A549 (cell line): ENCODE results near the gene NUCB1.
"Not testable (repeated sequence)": the region's sequence is repeated elsewhere in the genome, so short reads cannot be mapped to it uniquely, and the experiment has no call there.

Source experiments
- FOSL2 ChIP-seq, 2 experiments: fragments of 450-650 bp in 1 of 2; fragments of >200 bp in 1 of 2; sonication (Bioruptor Twin) in 1 of 2; formaldehyde crosslinking; IDR thresholded peaks; 2 replicates each; pipeline versions ENCODE4 v1.5.0 to v1.6.1; 2016 to 2020; ENCODE audit warnings: mild to moderate bottlenecking in 1 of 2, moderate library complexity in 1 of 2
- JUN ChIP-seq, 2 experiments: fragments of >200 bp; sonication (Bioruptor Twin); formaldehyde crosslinking; IDR thresholded peaks; 2 replicates in 1 of 2; 3 replicates in 1 of 2; pipeline ENCODE4 v1.6.1; 2016 to 2017
- MYC ChIP-seq: IDR thresholded peaks from 2 replicates; pipeline ENCODE4 v1.6.1; 2012; ENCODE audit warnings: mild to moderate bottlenecking, inconsistent platforms, low read length, improper control_type of control experiment, borderline replicate concordance
- POLR2A ChIP-seq: IDR thresholded peaks from 2 replicates; pipeline ENCODE4 v1.6.1; 2012; ENCODE audit warnings: mild to moderate bottlenecking, low read length
- RCOR1 ChIP-seq: fragments of 150-350 bp; IDR thresholded peaks from 2 replicates; pipeline ENCODE4 v1.6.1; 2014; ENCODE audit warnings: antibody characterized with exemption, low read length, low read depth
- SMC3 ChIP-seq: fragments of >200 bp; sonication (Bioruptor Twin); formaldehyde crosslinking; IDR thresholded peaks from 3 replicates; pipeline ENCODE4 v1.6.1; 2018; ENCODE audit warnings: inconsistent platforms
- TFCP2L1 ChIP-seq: fragments of 250-450 bp; sonication (Bioruptor Pico); IDR thresholded peaks from 2 replicates; pipeline ENCODE4 v1.5.0; 2021; ENCODE audit warnings: mild to moderate bottlenecking
- TF ChIP-seq, protein P1 (sequence below): fragments of 200-600 bp; sonication (generic); IDR thresholded peaks from 2 replicates; pipeline ENCODE4 v1.6.1; 2016; ENCODE audit warnings: antibody characterized with exemption, mild to moderate bottlenecking, moderate library complexity
- TF ChIP-seq, protein P2 (sequence below): fragments of 450-650 bp; IDR thresholded peaks from 2 replicates; pipeline ENCODE4 v1.6.1; 2014; ENCODE audit warnings: antibody characterized with exemption
- TF ChIP-seq, protein P3 (sequence below): fragments of >200 bp; sonication (Bioruptor Twin); formaldehyde crosslinking; IDR thresholded peaks from 3 replicates; pipeline ENCODE4 v1.5.1; 2016
- TF ChIP-seq, protein P4 (sequence below): IDR thresholded peaks from 2 replicates; pipeline ENCODE4 v1.6.1; 2012; ENCODE audit warnings: low read depth, borderline replicate concordance
- TF ChIP-seq, protein P5 (sequence below): fragments of 150-350 bp; IDR thresholded peaks from 2 replicates; pipeline ENCODE4 v1.6.1; 2014; ENCODE audit warnings: low read depth, mild to moderate bottlenecking, low read length

DNA sequence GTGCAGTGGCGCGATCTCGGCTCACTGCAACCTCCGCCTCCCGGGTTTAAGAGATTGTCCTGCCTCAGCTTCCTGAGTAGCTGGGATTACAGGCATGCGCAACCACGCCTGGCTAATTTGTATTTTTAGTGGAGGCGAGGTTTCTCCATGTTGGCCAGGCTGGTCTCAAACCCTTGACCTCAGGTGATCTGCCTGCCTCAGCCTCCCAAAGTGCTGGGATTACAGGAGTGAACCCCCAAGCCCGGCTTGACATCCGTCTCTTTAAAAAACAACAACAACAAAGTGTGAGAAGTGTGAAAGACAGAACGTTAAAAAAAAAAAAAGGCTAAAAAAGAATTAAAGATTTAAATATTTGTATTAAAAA, 744 bp upstream of the NUCB1 start:
- TF ChIP-seq, protein P1, sequence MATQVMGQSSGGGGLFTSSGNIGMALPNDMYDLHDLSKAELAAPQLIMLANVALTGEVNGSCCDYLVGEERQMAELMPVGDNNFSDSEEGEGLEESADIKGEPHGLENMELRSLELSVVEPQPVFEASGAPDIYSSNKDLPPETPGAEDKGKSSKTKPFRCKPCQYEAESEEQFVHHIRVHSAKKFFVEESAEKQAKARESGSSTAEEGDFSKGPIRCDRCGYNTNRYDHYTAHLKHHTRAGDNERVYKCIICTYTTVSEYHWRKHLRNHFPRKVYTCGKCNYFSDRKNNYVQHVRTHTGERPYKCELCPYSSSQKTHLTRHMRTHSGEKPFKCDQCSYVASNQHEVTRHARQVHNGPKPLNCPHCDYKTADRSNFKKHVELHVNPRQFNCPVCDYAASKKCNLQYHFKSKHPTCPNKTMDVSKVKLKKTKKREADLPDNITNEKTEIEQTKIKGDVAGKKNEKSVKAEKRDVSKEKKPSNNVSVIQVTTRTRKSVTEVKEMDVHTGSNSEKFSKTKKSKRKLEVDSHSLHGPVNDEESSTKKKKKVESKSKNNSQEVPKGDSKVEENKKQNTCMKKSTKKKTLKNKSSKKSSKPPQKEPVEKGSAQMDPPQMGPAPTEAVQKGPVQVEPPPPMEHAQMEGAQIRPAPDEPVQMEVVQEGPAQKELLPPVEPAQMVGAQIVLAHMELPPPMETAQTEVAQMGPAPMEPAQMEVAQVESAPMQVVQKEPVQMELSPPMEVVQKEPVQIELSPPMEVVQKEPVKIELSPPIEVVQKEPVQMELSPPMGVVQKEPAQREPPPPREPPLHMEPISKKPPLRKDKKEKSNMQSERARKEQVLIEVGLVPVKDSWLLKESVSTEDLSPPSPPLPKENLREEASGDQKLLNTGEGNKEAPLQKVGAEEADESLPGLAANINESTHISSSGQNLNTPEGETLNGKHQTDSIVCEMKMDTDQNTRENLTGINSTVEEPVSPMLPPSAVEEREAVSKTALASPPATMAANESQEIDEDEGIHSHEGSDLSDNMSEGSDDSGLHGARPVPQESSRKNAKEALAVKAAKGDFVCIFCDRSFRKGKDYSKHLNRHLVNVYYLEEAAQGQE = not testable (repeated sequence)
- TF ChIP-seq, protein P2, sequence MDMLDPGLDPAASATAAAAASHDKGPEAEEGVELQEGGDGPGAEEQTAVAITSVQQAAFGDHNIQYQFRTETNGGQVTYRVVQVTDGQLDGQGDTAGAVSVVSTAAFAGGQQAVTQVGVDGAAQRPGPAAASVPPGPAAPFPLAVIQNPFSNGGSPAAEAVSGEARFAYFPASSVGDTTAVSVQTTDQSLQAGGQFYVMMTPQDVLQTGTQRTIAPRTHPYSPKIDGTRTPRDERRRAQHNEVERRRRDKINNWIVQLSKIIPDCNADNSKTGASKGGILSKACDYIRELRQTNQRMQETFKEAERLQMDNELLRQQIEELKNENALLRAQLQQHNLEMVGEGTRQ = not testable (repeated sequence)
- TF ChIP-seq RCOR1; SMC3; POLR2A; FOSL2 (IDR thresholded peaks at IDR 0.05); FOSL2 (CRISPR knock-in tag; IDR thresholded peaks at IDR 0.05); MYC; TFCP2L1 (CRISPR knock-in tag); JUN (IDR thresholded peaks at IDR 0.05): not testable (repeated sequence)
- TF ChIP-seq, protein P3, sequence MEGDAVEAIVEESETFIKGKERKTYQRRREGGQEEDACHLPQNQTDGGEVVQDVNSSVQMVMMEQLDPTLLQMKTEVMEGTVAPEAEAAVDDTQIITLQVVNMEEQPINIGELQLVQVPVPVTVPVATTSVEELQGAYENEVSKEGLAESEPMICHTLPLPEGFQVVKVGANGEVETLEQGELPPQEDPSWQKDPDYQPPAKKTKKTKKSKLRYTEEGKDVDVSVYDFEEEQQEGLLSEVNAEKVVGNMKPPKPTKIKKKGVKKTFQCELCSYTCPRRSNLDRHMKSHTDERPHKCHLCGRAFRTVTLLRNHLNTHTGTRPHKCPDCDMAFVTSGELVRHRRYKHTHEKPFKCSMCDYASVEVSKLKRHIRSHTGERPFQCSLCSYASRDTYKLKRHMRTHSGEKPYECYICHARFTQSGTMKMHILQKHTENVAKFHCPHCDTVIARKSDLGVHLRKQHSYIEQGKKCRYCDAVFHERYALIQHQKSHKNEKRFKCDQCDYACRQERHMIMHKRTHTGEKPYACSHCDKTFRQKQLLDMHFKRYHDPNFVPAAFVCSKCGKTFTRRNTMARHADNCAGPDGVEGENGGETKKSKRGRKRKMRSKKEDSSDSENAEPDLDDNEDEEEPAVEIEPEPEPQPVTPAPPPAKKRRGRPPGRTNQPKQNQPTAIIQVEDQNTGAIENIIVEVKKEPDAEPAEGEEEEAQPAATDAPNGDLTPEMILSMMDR = not testable (repeated sequence)
- TF ChIP-seq, protein P4, sequence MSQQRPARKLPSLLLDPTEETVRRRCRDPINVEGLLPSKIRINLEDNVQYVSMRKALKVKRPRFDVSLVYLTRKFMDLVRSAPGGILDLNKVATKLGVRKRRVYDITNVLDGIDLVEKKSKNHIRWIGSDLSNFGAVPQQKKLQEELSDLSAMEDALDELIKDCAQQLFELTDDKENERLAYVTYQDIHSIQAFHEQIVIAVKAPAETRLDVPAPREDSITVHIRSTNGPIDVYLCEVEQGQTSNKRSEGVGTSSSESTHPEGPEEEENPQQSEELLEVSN = not testable (repeated sequence)
- TF ChIP-seq, protein P5, sequence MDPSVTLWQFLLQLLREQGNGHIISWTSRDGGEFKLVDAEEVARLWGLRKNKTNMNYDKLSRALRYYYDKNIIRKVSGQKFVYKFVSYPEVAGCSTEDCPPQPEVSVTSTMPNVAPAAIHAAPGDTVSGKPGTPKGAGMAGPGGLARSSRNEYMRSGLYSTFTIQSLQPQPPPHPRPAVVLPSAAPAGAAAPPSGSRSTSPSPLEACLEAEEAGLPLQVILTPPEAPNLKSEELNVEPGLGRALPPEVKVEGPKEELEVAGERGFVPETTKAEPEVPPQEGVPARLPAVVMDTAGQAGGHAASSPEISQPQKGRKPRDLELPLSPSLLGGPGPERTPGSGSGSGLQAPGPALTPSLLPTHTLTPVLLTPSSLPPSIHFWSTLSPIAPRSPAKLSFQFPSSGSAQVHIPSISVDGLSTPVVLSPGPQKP = not testable (repeated sequence)
